Measurements from ENCODE around the gene HS6ST3.

DNA sequence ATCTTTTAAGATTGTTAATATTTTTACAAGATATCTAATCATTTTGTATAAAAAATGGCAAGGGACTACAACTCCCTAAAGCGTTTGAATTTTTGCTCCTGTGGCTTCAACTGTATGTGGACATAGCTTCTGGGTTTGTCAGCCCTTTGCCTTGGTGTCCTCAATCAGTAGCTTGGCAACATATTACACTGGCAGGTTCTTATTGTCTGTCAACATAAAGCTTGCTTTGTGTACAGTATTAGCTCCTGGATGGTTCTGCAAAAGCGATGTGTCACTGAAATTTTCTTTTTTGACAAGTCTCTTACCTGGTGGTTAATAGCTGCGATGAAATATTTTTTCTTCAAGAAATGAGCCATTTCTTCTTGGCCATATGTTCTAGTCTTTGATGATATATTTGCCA lies 190.0 kb downstream of the HS6ST3 start:
- TF ChIP-seq CTCF (IDR thresholded peaks at IDR 0.05 in 2 of 3, conservative IDR thresholded peaks at IDR 0.05 in 1 of 3; ENCODE audit: insufficient read depth in 2 of 3, low read depth in 1 of 3, low read length in 3 of 3): no peak
- no peak for TF ChIP-seq GATA2 (CRISPR knock-in tag; IDR thresholded peaks at IDR 0.05)
- TF ChIP-seq NCOA4 (IDR thresholded peaks at IDR 0.05; ENCODE audit: partially characterized antibody): no peak
- no peak for TF ChIP-seq ZC3H4 (CRISPR knock-in tag; IDR thresholded peaks at IDR 0.05; ENCODE audit: borderline replicate concordance)
- TF ChIP-seq RAD21 (CRISPR knock-in tag; conservative IDR thresholded peaks at IDR 0.05 in 1 of 2, IDR thresholded peaks at IDR 0.05 in 1 of 2): no peak
- no peak for TF ChIP-seq USF1 (CRISPR knock-in tag; IDR thresholded peaks at IDR 0.05)
- TF ChIP-seq, protein P1, sequence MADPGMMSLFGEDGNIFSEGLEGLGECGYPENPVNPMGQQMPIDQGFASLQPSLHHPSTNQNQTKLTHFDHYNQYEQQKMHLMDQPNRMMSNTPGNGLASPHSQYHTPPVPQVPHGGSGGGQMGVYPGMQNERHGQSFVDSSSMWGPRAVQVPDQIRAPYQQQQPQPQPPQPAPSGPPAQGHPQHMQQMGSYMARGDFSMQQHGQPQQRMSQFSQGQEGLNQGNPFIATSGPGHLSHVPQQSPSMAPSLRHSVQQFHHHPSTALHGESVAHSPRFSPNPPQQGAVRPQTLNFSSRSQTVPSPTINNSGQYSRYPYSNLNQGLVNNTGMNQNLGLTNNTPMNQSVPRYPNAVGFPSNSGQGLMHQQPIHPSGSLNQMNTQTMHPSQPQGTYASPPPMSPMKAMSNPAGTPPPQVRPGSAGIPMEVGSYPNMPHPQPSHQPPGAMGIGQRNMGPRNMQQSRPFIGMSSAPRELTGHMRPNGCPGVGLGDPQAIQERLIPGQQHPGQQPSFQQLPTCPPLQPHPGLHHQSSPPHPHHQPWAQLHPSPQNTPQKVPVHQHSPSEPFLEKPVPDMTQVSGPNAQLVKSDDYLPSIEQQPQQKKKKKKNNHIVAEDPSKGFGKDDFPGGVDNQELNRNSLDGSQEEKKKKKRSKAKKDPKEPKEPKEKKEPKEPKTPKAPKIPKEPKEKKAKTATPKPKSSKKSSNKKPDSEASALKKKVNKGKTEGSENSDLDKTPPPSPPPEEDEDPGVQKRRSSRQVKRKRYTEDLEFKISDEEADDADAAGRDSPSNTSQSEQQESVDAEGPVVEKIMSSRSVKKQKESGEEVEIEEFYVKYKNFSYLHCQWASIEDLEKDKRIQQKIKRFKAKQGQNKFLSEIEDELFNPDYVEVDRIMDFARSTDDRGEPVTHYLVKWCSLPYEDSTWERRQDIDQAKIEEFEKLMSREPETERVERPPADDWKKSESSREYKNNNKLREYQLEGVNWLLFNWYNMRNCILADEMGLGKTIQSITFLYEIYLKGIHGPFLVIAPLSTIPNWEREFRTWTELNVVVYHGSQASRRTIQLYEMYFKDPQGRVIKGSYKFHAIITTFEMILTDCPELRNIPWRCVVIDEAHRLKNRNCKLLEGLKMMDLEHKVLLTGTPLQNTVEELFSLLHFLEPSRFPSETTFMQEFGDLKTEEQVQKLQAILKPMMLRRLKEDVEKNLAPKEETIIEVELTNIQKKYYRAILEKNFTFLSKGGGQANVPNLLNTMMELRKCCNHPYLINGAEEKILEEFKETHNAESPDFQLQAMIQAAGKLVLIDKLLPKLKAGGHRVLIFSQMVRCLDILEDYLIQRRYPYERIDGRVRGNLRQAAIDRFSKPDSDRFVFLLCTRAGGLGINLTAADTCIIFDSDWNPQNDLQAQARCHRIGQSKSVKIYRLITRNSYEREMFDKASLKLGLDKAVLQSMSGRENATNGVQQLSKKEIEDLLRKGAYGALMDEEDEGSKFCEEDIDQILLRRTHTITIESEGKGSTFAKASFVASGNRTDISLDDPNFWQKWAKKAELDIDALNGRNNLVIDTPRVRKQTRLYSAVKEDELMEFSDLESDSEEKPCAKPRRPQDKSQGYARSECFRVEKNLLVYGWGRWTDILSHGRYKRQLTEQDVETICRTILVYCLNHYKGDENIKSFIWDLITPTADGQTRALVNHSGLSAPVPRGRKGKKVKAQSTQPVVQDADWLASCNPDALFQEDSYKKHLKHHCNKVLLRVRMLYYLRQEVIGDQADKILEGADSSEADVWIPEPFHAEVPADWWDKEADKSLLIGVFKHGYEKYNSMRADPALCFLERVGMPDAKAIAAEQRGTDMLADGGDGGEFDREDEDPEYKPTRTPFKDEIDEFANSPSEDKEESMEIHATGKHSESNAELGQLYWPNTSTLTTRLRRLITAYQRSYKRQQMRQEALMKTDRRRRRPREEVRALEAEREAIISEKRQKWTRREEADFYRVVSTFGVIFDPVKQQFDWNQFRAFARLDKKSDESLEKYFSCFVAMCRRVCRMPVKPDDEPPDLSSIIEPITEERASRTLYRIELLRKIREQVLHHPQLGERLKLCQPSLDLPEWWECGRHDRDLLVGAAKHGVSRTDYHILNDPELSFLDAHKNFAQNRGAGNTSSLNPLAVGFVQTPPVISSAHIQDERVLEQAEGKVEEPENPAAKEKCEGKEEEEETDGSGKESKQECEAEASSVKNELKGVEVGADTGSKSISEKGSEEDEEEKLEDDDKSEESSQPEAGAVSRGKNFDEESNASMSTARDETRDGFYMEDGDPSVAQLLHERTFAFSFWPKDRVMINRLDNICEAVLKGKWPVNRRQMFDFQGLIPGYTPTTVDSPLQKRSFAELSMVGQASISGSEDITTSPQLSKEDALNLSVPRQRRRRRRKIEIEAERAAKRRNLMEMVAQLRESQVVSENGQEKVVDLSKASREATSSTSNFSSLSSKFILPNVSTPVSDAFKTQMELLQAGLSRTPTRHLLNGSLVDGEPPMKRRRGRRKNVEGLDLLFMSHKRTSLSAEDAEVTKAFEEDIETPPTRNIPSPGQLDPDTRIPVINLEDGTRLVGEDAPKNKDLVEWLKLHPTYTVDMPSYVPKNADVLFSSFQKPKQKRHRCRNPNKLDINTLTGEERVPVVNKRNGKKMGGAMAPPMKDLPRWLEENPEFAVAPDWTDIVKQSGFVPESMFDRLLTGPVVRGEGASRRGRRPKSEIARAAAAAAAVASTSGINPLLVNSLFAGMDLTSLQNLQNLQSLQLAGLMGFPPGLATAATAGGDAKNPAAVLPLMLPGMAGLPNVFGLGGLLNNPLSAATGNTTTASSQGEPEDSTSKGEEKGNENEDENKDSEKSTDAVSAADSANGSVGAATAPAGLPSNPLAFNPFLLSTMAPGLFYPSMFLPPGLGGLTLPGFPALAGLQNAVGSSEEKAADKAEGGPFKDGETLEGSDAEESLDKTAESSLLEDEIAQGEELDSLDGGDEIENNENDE (IDR thresholded peaks at IDR 0.05; ENCODE audit: low read depth, low read length): no peak
- no peak for TF ChIP-seq ZFX (CRISPR knock-in tag; IDR thresholded peaks at IDR 0.05)
- no peak for TF ChIP-seq MAFK (IDR thresholded peaks at IDR 0.05; ENCODE audit: low read length)
- TF ChIP-seq SREBF1 (IDR thresholded peaks at IDR 0.05; ENCODE audit: borderline replicate concordance, low read depth, low read length): no peak
